ENCODE measurements around the gene MYT1.

The MYT1 gene

GRCh38 chr20:64155258-64156135, 8.8 kb upstream of the MYT1 start:
- no peak for DNase-seq (ENCODE audit: low read depth)

GRCh38 chr20:64156136-64156885, 7.9 kb upstream of the MYT1 start:
- DNase-seq (ENCODE audit: low read depth) = no peak

GRCh38 chr20:64156886-64157875, 7.1 kb upstream of the MYT1 start:
- DNase-seq (ENCODE audit: low read depth) = no peak

GRCh38 chr20:64157878-64158277, 6.4 kb upstream of the MYT1 start:
- DNase-seq (ENCODE audit: low read depth) = no peak

- no peak for DNase-seq (ENCODE audit: low read depth)
Observed at GRCh38 chr20:64158346-64159285, 5.6 kb upstream of the MYT1 start.

- no peak for DNase-seq (ENCODE audit: low read depth)
Observed at GRCh38 chr20:64159286-64159680, 5.0 kb upstream of the MYT1 start.

- DNase-seq (ENCODE audit: low read depth) = no peak
Observed at GRCh38 chr20:64159711-64160110, 4.5 kb upstream of the MYT1 start.

- DNase-seq (ENCODE audit: low read depth) = no peak
Observed at GRCh38 chr20:64160118-64160517, 4.1 kb upstream of the MYT1 start.

GRCh38 chr20:64160526-64161355, 3.5 kb upstream of the MYT1 start:
- DNase-seq (ENCODE audit: low read depth) = no peak

- no peak for DNase-seq (ENCODE audit: low read depth)
Observed at GRCh38 chr20:64161356-64162238, 2.7 kb upstream of the MYT1 start.

GRCh38 chr20:64162239-64162910, 1.9 kb upstream of the MYT1 start:
- no peak for DNase-seq (ENCODE audit: low read depth)

GRCh38 chr20:64163776-64164122, 503 bp upstream of the MYT1 start:
- no peak for DNase-seq (ENCODE audit: low read depth)

GRCh38 chr20:64165866-64166600, 1.8 kb downstream of the MYT1 start:
- no peak for DNase-seq (ENCODE audit: low read depth)

- no peak for DNase-seq (ENCODE audit: low read depth)
Observed at GRCh38 chr20:64166721-64167615, 2.7 kb downstream of the MYT1 start.

GRCh38 chr20:64167676-64168075, 3.4 kb downstream of the MYT1 start:
- DNase-seq (ENCODE audit: low read depth) = no peak

GRCh38 chr20:64168381-64169090, 4.3 kb downstream of the MYT1 start:
- DNase-seq (ENCODE audit: low read depth) = no peak

All from activated gamma-delta T cell treated with anti-CD3 and anti-CD28 coated beads, Interleukin-2, amount 50 U/mL, for 16 hours (primary cell).